ENCODE measurements around the gene ZNF385D. TPM values are rescaled to one million over a fixed set of nuclear protein-coding genes. Genes with fewer than 3 reads are reported as not detected.
"Not testable (repeated sequence)": the region's sequence is repeated elsewhere in the genome, so short reads cannot be mapped to it uniquely, and the experiment has no call there.

Gene ZNF385D
- total and polyA plus RNA-seq, 4 donors, result 6.2 to 33.7 (median 29.5) TPM

- Histone ChIP-seq H3K4me3 (ENCODE audit: low read depth, low read length) (no peak overlapping the region), H3K27me3 (ENCODE audit: control insufficient read depth, insufficient read depth, low read length) (no peaks in the 10 kb centered on the region), H3K27ac (ENCODE audit: low read depth, low read length) (no peak overlapping the region), H3K36me3 (ENCODE audit: control insufficient read depth, insufficient read depth, low read length) (no peaks in the 10 kb centered on the region), H3K9me3 (ENCODE audit: control insufficient read depth, insufficient read depth, low read length) (no peaks in the 10 kb centered on the region), H3K4me1 (ENCODE audit: control insufficient read depth, insufficient read depth, low read length) (no peaks in the 10 kb centered on the region)
- no CpG with 5 or more reads among the region's 4 CpGs for WGBS (ENCODE audit: insufficient coverage)
- DNase-seq (ENCODE audit: low read depth in 4 of 6, low spot score in 6 of 6), result no peak
Observed at GRCh38 chr3:21393683-21394311, 357.2 kb downstream of the ZNF385D start.

DNA sequence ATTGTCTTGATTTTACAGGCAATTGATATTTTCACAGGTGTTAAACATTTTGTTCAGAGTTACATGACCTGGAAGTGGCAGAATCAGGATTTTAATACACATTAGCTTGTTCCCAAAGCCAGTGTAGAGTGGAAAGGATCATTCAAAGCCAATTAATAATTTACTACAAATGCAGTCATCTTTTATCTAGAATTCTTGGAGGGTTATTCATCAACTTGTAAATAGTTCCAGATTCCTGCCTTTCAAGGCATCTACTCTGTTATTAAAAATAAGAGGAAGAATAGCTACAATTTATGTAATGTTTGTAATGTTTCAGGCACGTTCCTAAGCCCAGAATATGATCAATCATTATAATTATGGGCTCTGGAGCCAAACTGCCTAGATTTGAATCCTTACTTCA lies 358.5 kb downstream of the ZNF385D start:
- DNase-seq (ENCODE audit: low read depth in 4 of 6, low spot score in 6 of 6), result no peak
- Histone ChIP-seq H3K4me3 (ENCODE audit: low read depth, low read length) (no peak overlapping the region), H3K36me3 (ENCODE audit: control insufficient read depth, insufficient read depth, low read length) (no peaks in the 10 kb centered on the region), H3K27me3 (ENCODE audit: control insufficient read depth, insufficient read depth, low read length) (no peaks in the 10 kb centered on the region), H3K4me1 (ENCODE audit: control insufficient read depth, insufficient read depth, low read length) (no peaks in the 10 kb centered on the region), H3K9me3 (ENCODE audit: control insufficient read depth, insufficient read depth, low read length) (no peaks in the 10 kb centered on the region), H3K27ac (ENCODE audit: low read depth, low read length) (no peak overlapping the region)
- no CpG with 5 or more reads among the region's 1 CpG for WGBS (ENCODE audit: insufficient coverage)

- WGBS (ENCODE audit: insufficient coverage), result 67% methylated on average over 1 of the region's 1 CpG
- H3K9me3 ChIP-seq (ENCODE audit: control insufficient read depth, insufficient read depth, low read length), result no peaks in the 10 kb centered on the region
- H3K36me3 ChIP-seq (ENCODE audit: control insufficient read depth, insufficient read depth, low read length), result no peaks in the 10 kb centered on the region
- no peak overlapping the region for H3K4me3 ChIP-seq (ENCODE audit: low read depth, low read length)
- H3K27ac ChIP-seq (ENCODE audit: low read depth, low read length), result no peak overlapping the region
- H3K4me1 ChIP-seq (ENCODE audit: control insufficient read depth, insufficient read depth, low read length), result no peaks in the 10 kb centered on the region
- no peaks in the 10 kb centered on the region for H3K27me3 ChIP-seq (ENCODE audit: control insufficient read depth, insufficient read depth, low read length)
- DNase-seq (ENCODE audit: low read depth in 4 of 6, low spot score in 6 of 6), result peak in 1 of 6 donors; percentile 11
Observed at GRCh38 chr3:21390856-21391255, 360.2 kb downstream of the ZNF385D start.

GRCh38 chr3:21390136-21390535 lies 360.9 kb downstream of the ZNF385D start:
- Histone ChIP-seq H3K4me1 (ENCODE audit: control insufficient read depth, insufficient read depth, low read length) (no peaks in the 10 kb centered on the region), H3K4me3 (ENCODE audit: low read depth, low read length) (no peak overlapping the region), H3K27me3 (ENCODE audit: control insufficient read depth, insufficient read depth, low read length) (no peaks in the 10 kb centered on the region), H3K9me3 (ENCODE audit: control insufficient read depth, insufficient read depth, low read length) (no peaks in the 10 kb centered on the region), H3K27ac (ENCODE audit: low read depth, low read length) (no peak overlapping the region), H3K36me3 (ENCODE audit: control insufficient read depth, insufficient read depth, low read length) (no peaks in the 10 kb centered on the region)
- no CpG with 5 or more reads among the region's 3 CpGs for WGBS (ENCODE audit: insufficient coverage)
- DNase-seq (ENCODE audit: low read depth in 4 of 6, low spot score in 6 of 6), result no peak

- H3K4me3 ChIP-seq (ENCODE audit: low read depth, low read length); H3K36me3 ChIP-seq (ENCODE audit: control insufficient read depth, insufficient read depth, low read length); H3K9me3 ChIP-seq (ENCODE audit: control insufficient read depth, insufficient read depth, low read length); DNase-seq (ENCODE audit: low read depth in 4 of 6, low spot score in 6 of 6); H3K27me3 ChIP-seq (ENCODE audit: control insufficient read depth, insufficient read depth, low read length); H3K4me1 ChIP-seq (ENCODE audit: control insufficient read depth, insufficient read depth, low read length); H3K27ac ChIP-seq (ENCODE audit: low read depth, low read length): not testable (repeated sequence)
- WGBS (ENCODE audit: insufficient coverage), result 93% methylated on average over 29 of the region's 30 CpGs
Observed at GRCh38 chr3:21387142-21387826, 363.7 kb downstream of the ZNF385D start.

GRCh38 chr3:21378036-21378435 lies 373.0 kb downstream of the ZNF385D start:
- not testable (repeated sequence) for DNase-seq (ENCODE audit: low read depth in 4 of 6, low spot score in 6 of 6); H3K9me3 ChIP-seq (ENCODE audit: control insufficient read depth, insufficient read depth, low read length); H3K27me3 ChIP-seq (ENCODE audit: control insufficient read depth, insufficient read depth, low read length); H3K4me1 ChIP-seq (ENCODE audit: control insufficient read depth, insufficient read depth, low read length); H3K4me3 ChIP-seq (ENCODE audit: low read depth, low read length); H3K27ac ChIP-seq (ENCODE audit: low read depth, low read length); H3K36me3 ChIP-seq (ENCODE audit: control insufficient read depth, insufficient read depth, low read length)
- WGBS (ENCODE audit: insufficient coverage), result 100% methylated on average over 1 of the region's 5 CpGs

DNA sequence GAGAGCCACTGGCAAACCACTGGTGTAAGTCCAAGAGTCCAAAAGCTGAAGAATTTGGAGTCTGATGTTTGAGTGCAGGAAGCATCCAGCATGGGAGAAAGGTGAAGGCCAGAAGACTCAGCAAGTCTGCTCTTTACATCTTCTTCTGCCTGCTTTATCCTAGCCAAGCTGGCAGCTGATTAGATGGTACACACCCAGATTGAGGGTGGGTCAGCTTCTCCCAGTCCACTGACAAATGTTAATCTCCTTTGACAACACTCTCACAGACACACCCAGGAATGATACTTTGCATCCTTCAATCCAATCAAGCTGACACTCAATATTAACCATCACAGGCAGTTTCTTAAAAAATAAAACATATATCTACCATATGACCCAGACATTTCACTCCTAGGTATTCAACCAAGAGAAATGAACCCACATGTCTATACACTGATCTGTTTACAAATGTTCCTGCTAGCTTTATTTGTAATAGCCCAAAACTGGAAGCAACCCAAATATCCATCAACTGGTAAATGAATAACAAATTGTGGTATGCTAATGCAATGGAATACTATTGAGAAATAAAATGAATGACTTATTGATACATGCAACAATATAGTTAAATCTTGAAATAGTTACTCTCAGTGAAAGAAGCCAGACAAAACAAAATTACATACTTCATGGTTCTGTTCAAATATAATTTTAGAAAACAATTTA lies 373.8 kb downstream of the ZNF385D start:
- Histone ChIP-seq H3K4me3 (ENCODE audit: low read depth, low read length) (no peak overlapping the region), H3K27ac (ENCODE audit: low read depth, low read length) (no peak overlapping the region), H3K4me1 (ENCODE audit: control insufficient read depth, insufficient read depth, low read length) (no peaks in the 10 kb centered on the region), H3K9me3 (ENCODE audit: control insufficient read depth, insufficient read depth, low read length) (no peaks in the 10 kb centered on the region), H3K27me3 (ENCODE audit: control insufficient read depth, insufficient read depth, low read length) (no peaks in the 10 kb centered on the region), H3K36me3 (ENCODE audit: control insufficient read depth, insufficient read depth, low read length) (no peaks in the 10 kb centered on the region)
- peak in 1 of 6 donors; percentile 2 for DNase-seq (ENCODE audit: low read depth in 4 of 6, low spot score in 6 of 6)

- no peak overlapping the region for H3K27ac ChIP-seq (ENCODE audit: low read depth, low read length)
- no peaks in the 10 kb centered on the region for H3K9me3 ChIP-seq (ENCODE audit: control insufficient read depth, insufficient read depth, low read length)
- H3K27me3 ChIP-seq (ENCODE audit: control insufficient read depth, insufficient read depth, low read length), result no peaks in the 10 kb centered on the region
- no peaks in the 10 kb centered on the region for H3K4me1 ChIP-seq (ENCODE audit: control insufficient read depth, insufficient read depth, low read length)
- H3K4me3 ChIP-seq (ENCODE audit: low read depth, low read length), result no peak overlapping the region
- no peak for DNase-seq (ENCODE audit: low read depth in 4 of 6, low spot score in 6 of 6)
- WGBS (ENCODE audit: insufficient coverage), result 55% methylated on average over 2 of the region's 5 CpGs
- no peaks in the 10 kb centered on the region for H3K36me3 ChIP-seq (ENCODE audit: control insufficient read depth, insufficient read depth, low read length)
Observed at GRCh38 chr3:21372316-21372715, 378.7 kb downstream of the ZNF385D start.
